OCI-LY7 (cell line): Measurements from ENCODE around the gene WNT7A.

ENCODE experiments used
- CTCF ChIP-seq: fragments of 200-600 bp; sonication (generic); conservative IDR thresholded peaks from 2 replicates; pipeline ENCODE4 v1.5.1; 2014; ENCODE audit warnings: mild to moderate bottlenecking, antibody characterized with exemption, low read length, moderate library complexity, mixed read lengths
- EZH2phosphoT487 ChIP-seq: fragments of 200-600 bp; sonication (generic); IDR thresholded peaks from 2 replicates; pipeline ENCODE4 v1.6.1; 2018; ENCODE audit warnings: low read depth, borderline replicate concordance, mild to moderate bottlenecking, mixed run types, antibody characterized with exemption, low read length, moderate library complexity, mixed read lengths

GRCh38 chr3:13870902-13871301, 9.0 kb downstream of the WNT7A start:
- TF ChIP-seq CTCF, result no peak
- no peak for TF ChIP-seq EZH2phosphoT487
